WTC11 (cell line): Measurements from ENCODE around the gene LORICRIN. TPM values are rescaled to one million over a fixed set of nuclear protein-coding genes. Genes with fewer than 3 reads are reported as not detected.

Experiments
- ATAC-seq: fragments of 200-7000 bp; cut with Tn5 transposase; 2 replicates; pipeline ENCODE4 v1.10.0; 2021; ENCODE audit warnings: mild to moderate bottlenecking, moderate library complexity
- CTCF ChIA-PET: fragments of 300-600 bp; sonication (Branson Sonifier 250); formaldehyde crosslinking; loops from one replicate; lab custom pipeline; 2021; ENCODE audit warnings: antibody characterized with exemption; lab: Charles Lee
- POLR2A ChIA-PET: fragments of 350-600 bp; sonication (Branson Sonifier 250); formaldehyde crosslinking; loops from one replicate; lab custom pipeline; 2021; ENCODE audit warnings: antibody characterized with exemption; lab: Charles Lee
- DNase-seq: peaks from one replicate; pipeline ENCODE4 v3.0.0; 2021; ENCODE audit warnings: low spot score
- H3K27ac Mint-ChIP-seq: 2 replicates; pipeline ENCODE4 v1.8.0; 2021; ENCODE audit warnings: mixed read lengths
- H3K27me3 Mint-ChIP-seq: 2 replicates; pipeline ENCODE4 v1.8.0; 2021; ENCODE audit warnings: low read depth, mild to moderate bottlenecking, moderate library complexity, mixed read lengths
- H3K36me3 Mint-ChIP-seq: 2 replicates; pipeline ENCODE4 v1.8.0; 2021; ENCODE audit warnings: mixed read lengths
- H3K4me1 Mint-ChIP-seq: 2 replicates; pipeline ENCODE4 v1.8.0; 2022; ENCODE audit warnings: mixed read lengths
- H3K4me3 Mint-ChIP-seq: 2 replicates; pipeline ENCODE4 v1.8.0; 2021; ENCODE audit warnings: mild to moderate bottlenecking, moderate library complexity, mixed read lengths
- H3K9me3 Mint-ChIP-seq: 2 replicates; pipeline ENCODE4 v1.8.0; 2021; ENCODE audit warnings: mixed read lengths
- ATF1 ChIP-seq: sonication (generic); formaldehyde crosslinking; IDR thresholded peaks from 2 replicates; pipeline ENCODE4 v1.8.1; 2023; ENCODE audit warnings: mild to moderate bottlenecking, moderate library complexity, missing genetic modification reagents
- ELF4 ChIP-seq: sonication (generic); formaldehyde crosslinking; IDR thresholded peaks from 2 replicates; pipeline ENCODE4 v1.8.1; 2022; ENCODE audit warnings: low read depth, mild to moderate bottlenecking, moderate library complexity, missing genetic modification reagents
- EMX1 ChIP-seq: fragments of 250-450 bp; sonication (Bioruptor Pico); IDR thresholded peaks from 2 replicates; pipeline ENCODE4 v1.8.0; 2021; ENCODE audit warnings: mild to moderate bottlenecking
- HMGA2 ChIP-seq: fragments of 250-450 bp; sonication (Bioruptor Pico); IDR thresholded peaks from 2 replicates; pipeline ENCODE4 v1.4.0; 2021; ENCODE audit warnings: mild to moderate bottlenecking, moderate library complexity
- MXD4 ChIP-seq: fragments of 250-450 bp; sonication (Bioruptor Pico); IDR thresholded peaks from 2 replicates; pipeline ENCODE4 v1.8.0; 2021; ENCODE audit warnings: mild to moderate bottlenecking, moderate library complexity, borderline replicate concordance
- MYBL2 ChIP-seq: sonication (generic); formaldehyde crosslinking; IDR thresholded peaks from 2 replicates; pipeline ENCODE4 v1.8.1; 2023; ENCODE audit warnings: mild to moderate bottlenecking, moderate library complexity, missing genetic modification reagents
- NR2C2 ChIP-seq: sonication (generic); formaldehyde crosslinking; IDR thresholded peaks from 2 replicates; pipeline ENCODE4 v1.8.0; 2022; ENCODE audit warnings: mild to moderate bottlenecking, missing genetic modification reagents
- PRRX2 ChIP-seq: fragments of 250-450 bp; sonication (Bioruptor Pico); IDR thresholded peaks from 2 replicates; pipeline ENCODE4 v1.8.0; 2021; ENCODE audit warnings: mild to moderate bottlenecking
- RELA ChIP-seq: sonication (generic); formaldehyde crosslinking; IDR thresholded peaks from 2 replicates; pipeline ENCODE4 v1.8.1; 2022; ENCODE audit warnings: missing genetic modification reagents, mild to moderate bottlenecking, borderline replicate concordance
- SMAD4 ChIP-seq: sonication (generic); formaldehyde crosslinking; IDR thresholded peaks from 2 replicates; pipeline ENCODE4 v1.8.0; 2022; ENCODE audit warnings: mild to moderate bottlenecking, missing genetic modification reagents
- TEAD4 ChIP-seq: sonication (generic); formaldehyde crosslinking; IDR thresholded peaks from 2 replicates; pipeline ENCODE4 v1.8.0; 2022; ENCODE audit warnings: mild to moderate bottlenecking, missing genetic modification reagents
- ZNF121 ChIP-seq: sonication (generic); formaldehyde crosslinking; IDR thresholded peaks from 2 replicates; pipeline ENCODE4 v1.8.0; 2023; ENCODE audit warnings: missing genetic modification reagents
- ZNF416 ChIP-seq: fragments of 250-450 bp; sonication (Bioruptor Pico); IDR thresholded peaks from 2 replicates; pipeline ENCODE4 v1.9.0; 2021; ENCODE audit warnings: mild to moderate bottlenecking, inconsistent platforms
- ZNF423 ChIP-seq: fragments of 250-450 bp; sonication (Bioruptor Pico); IDR thresholded peaks from 2 replicates; pipeline ENCODE4 v2.1.2; 2022; ENCODE audit warnings: mild to moderate bottlenecking, moderate library complexity
- total RNA-seq: library from RNA; stranded (reverse); gene quantifications from 3 replicates; pipeline ENCODE4 v1.2.3, GENCODE V29; 2021
- TF ChIP-seq, protein P1 (sequence below): sonication (generic); formaldehyde crosslinking; IDR thresholded peaks from 2 replicates; pipeline ENCODE4 v1.8.0; 2022; ENCODE audit warnings: mild to moderate bottlenecking, missing genetic modification reagents
- TF ChIP-seq, protein P2 (sequence below): fragments of 200-600 bp; IDR thresholded peaks from 2 replicates; pipeline ENCODE4 v1.8.0; 2022; ENCODE audit warnings: antibody characterized with exemption
- TF ChIP-seq, protein P3 (sequence below): sonication (generic); formaldehyde crosslinking; conservative IDR thresholded peaks from 2 replicates; pipeline ENCODE4 v1.8.1; 2023; ENCODE audit warnings: mild to moderate bottlenecking, low read depth, missing genetic modification reagents, moderate library complexity
- TF ChIP-seq, protein P4 (sequence below): fragments of 250-450 bp; sonication (Bioruptor Pico); IDR thresholded peaks from 2 replicates; pipeline ENCODE4 v2.1.2; 2022; ENCODE audit warnings: mild to moderate bottlenecking, moderate library complexity
- TF ChIP-seq, protein P5 (sequence below): fragments of 250-450 bp; sonication (Bioruptor Pico); IDR thresholded peaks from 2 replicates; pipeline ENCODE4 v1.9.0; 2021; ENCODE audit warnings: mild to moderate bottlenecking, borderline replicate concordance
- TF ChIP-seq, protein P6 (sequence below): fragments of 250-450 bp; sonication (Bioruptor Pico); IDR thresholded peaks from 2 replicates; pipeline ENCODE4 v1.9.0; 2021; ENCODE audit warnings: mild to moderate bottlenecking

The LORICRIN gene
- total RNA-seq, 1 experiment from 2014 or later, result not detected

DNA sequence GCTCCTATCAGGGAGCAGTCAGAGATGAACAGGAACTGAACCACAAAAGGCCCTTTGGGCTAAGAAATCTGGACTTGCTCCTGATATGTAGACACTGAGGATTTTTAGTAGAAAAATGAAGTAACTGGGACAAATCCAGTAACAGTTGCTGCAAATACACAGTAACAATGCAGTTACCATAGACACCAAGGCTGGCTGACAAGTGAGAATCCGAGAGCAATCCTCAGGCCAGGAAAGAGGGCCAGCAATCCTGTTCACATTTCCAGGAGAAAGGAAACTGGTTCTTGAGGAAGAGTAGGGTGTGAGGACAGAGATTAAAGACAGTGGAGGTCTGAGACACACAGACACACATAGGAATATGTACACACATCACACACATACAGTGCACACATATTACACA lies 9.3 kb upstream of the LORICRIN start (continued):
- TF ChIP-seq, protein P1, sequence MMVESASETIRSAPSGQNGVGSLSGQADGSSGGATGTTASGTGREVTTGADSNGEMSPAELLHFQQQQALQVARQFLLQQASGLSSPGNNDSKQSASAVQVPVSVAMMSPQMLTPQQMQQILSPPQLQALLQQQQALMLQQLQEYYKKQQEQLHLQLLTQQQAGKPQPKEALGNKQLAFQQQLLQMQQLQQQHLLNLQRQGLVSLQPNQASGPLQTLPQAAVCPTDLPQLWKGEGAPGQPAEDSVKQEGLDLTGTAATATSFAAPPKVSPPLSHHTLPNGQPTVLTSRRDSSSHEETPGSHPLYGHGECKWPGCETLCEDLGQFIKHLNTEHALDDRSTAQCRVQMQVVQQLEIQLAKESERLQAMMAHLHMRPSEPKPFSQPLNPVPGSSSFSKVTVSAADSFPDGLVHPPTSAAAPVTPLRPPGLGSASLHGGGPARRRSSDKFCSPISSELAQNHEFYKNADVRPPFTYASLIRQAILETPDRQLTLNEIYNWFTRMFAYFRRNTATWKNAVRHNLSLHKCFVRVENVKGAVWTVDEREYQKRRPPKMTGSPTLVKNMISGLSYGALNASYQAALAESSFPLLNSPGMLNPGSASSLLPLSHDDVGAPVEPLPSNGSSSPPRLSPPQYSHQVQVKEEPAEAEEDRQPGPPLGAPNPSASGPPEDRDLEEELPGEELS, result no peak
- TF ChIP-seq MYBL2 (CRISPR knock-in tag) (no peak), ZNF121 (CRISPR knock-in tag) (no peak), ZNF423 (CRISPR knock-in tag) (no peak), ATF1 (no peak), ZNF416 (CRISPR knock-in tag) (no peak), MXD4 (CRISPR knock-in tag) (no peak), RELA (no peak), ELF4 (no peak), TEAD4 (CRISPR knock-in tag) (no peak)
- TF ChIP-seq, protein P2, sequence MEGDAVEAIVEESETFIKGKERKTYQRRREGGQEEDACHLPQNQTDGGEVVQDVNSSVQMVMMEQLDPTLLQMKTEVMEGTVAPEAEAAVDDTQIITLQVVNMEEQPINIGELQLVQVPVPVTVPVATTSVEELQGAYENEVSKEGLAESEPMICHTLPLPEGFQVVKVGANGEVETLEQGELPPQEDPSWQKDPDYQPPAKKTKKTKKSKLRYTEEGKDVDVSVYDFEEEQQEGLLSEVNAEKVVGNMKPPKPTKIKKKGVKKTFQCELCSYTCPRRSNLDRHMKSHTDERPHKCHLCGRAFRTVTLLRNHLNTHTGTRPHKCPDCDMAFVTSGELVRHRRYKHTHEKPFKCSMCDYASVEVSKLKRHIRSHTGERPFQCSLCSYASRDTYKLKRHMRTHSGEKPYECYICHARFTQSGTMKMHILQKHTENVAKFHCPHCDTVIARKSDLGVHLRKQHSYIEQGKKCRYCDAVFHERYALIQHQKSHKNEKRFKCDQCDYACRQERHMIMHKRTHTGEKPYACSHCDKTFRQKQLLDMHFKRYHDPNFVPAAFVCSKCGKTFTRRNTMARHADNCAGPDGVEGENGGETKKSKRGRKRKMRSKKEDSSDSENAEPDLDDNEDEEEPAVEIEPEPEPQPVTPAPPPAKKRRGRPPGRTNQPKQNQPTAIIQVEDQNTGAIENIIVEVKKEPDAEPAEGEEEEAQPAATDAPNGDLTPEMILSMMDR, result no peak

DNA sequence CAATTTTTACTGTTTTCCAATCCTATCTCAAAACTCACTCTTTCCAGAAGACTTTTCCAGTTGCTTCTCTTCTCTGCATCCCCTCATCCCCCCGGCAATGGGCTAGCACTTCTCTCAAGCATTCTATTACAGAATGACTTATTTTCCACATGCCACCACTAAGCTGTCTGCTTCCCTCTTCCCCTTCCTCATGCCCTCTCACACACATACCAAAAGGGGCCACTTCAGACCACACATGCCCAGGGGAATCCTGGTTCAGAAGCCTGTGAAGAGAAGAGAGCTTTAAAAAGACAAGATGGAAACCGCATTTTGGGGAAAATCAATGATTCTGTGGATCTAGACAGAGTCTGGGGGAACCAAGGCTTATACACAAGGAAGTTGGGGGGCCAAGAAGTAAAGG lies 8.4 kb upstream of the LORICRIN start:
- Mint-ChIP-seq H3K4me3 (no peak overlapping the region), H3K36me3 (no peaks in the 10 kb centered on the region), H3K9me3 (no peaks in the 10 kb centered on the region), H3K4me1 (no peaks in the 10 kb centered on the region)
- DNase-seq, result no peak
- no peak for ATAC-seq
- ChIA-PET CTCF (interaction anchor here (0.6 to 1.5 kb wide), 6 partner anchors 18 to 1214 kb away, joined by 3 read pairs; partner anchors contain the start of gene S100A11), POLR2A (no interaction called here)
- TF ChIP-seq PRRX2, result no peak
- no peak for TF ChIP-seq NR2C2 (CRISPR knock-in tag)
- no peak for TF ChIP-seq EMX1
- TF ChIP-seq, all 79 proteins: peak for 0
- peaks cover 24% of the 10 kb centered on the region for H3K27me3 Mint-ChIP-seq
- H3K27ac Mint-ChIP-seq, result no peak overlapping the region

DNA sequence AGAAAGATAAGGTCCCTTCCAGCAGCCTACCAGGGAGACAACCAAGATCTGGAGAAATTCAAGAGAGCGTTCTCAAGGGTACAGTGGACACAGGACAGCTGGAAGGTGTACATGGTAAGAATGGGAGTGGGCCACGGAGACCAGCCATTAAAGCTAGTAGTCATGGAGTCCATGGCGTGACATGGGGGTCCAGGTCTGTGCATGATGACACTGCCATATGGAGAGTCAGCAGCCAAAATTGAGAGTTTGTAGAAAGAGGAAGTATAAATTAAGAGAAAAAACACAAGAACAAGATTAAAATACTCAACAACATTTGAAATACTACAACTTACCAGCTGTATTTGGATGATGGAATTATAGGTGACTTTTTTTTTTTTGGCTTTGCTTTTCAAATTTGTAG lies 7.9 kb upstream of the LORICRIN start:
- ChIA-PET CTCF (interaction anchor here (0.6 to 1.5 kb wide), 6 partner anchors 18 to 1215 kb away, joined by 3 read pairs; partner anchors contain the start of gene S100A11), POLR2A (no interaction called here)
- no peak for DNase-seq
- TF ChIP-seq, protein P3, sequence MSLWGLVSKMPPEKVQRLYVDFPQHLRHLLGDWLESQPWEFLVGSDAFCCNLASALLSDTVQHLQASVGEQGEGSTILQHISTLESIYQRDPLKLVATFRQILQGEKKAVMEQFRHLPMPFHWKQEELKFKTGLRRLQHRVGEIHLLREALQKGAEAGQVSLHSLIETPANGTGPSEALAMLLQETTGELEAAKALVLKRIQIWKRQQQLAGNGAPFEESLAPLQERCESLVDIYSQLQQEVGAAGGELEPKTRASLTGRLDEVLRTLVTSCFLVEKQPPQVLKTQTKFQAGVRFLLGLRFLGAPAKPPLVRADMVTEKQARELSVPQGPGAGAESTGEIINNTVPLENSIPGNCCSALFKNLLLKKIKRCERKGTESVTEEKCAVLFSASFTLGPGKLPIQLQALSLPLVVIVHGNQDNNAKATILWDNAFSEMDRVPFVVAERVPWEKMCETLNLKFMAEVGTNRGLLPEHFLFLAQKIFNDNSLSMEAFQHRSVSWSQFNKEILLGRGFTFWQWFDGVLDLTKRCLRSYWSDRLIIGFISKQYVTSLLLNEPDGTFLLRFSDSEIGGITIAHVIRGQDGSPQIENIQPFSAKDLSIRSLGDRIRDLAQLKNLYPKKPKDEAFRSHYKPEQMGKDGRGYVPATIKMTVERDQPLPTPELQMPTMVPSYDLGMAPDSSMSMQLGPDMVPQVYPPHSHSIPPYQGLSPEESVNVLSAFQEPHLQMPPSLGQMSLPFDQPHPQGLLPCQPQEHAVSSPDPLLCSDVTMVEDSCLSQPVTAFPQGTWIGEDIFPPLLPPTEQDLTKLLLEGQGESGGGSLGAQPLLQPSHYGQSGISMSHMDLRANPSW (CRISPR knock-in tag), result no peak
- TF ChIP-seq, protein P4, sequence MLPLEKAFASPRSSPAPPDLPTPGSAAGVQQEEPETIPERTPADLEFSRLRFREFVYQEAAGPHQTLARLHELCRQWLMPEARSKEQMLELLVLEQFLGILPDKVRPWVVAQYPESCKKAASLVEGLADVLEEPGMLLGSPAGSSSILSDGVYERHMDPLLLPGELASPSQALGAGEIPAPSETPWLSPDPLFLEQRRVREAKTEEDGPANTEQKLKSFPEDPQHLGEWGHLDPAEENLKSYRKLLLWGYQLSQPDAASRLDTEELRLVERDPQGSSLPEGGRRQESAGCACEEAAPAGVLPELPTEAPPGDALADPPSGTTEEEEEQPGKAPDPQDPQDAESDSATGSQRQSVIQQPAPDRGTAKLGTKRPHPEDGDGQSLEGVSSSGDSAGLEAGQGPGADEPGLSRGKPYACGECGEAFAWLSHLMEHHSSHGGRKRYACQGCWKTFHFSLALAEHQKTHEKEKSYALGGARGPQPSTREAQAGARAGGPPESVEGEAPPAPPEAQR, result no peak
- TF ChIP-seq, protein P5, sequence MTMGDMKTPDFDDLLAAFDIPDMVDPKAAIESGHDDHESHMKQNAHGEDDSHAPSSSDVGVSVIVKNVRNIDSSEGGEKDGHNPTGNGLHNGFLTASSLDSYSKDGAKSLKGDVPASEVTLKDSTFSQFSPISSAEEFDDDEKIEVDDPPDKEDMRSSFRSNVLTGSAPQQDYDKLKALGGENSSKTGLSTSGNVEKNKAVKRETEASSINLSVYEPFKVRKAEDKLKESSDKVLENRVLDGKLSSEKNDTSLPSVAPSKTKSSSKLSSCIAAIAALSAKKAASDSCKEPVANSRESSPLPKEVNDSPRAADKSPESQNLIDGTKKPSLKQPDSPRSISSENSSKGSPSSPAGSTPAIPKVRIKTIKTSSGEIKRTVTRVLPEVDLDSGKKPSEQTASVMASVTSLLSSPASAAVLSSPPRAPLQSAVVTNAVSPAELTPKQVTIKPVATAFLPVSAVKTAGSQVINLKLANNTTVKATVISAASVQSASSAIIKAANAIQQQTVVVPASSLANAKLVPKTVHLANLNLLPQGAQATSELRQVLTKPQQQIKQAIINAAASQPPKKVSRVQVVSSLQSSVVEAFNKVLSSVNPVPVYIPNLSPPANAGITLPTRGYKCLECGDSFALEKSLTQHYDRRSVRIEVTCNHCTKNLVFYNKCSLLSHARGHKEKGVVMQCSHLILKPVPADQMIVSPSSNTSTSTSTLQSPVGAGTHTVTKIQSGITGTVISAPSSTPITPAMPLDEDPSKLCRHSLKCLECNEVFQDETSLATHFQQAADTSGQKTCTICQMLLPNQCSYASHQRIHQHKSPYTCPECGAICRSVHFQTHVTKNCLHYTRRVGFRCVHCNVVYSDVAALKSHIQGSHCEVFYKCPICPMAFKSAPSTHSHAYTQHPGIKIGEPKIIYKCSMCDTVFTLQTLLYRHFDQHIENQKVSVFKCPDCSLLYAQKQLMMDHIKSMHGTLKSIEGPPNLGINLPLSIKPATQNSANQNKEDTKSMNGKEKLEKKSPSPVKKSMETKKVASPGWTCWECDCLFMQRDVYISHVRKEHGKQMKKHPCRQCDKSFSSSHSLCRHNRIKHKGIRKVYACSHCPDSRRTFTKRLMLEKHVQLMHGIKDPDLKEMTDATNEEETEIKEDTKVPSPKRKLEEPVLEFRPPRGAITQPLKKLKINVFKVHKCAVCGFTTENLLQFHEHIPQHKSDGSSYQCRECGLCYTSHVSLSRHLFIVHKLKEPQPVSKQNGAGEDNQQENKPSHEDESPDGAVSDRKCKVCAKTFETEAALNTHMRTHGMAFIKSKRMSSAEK, result no peak
- TF ChIP-seq SMAD4 (CRISPR knock-in tag), result no peak
- TF ChIP-seq, protein P6, sequence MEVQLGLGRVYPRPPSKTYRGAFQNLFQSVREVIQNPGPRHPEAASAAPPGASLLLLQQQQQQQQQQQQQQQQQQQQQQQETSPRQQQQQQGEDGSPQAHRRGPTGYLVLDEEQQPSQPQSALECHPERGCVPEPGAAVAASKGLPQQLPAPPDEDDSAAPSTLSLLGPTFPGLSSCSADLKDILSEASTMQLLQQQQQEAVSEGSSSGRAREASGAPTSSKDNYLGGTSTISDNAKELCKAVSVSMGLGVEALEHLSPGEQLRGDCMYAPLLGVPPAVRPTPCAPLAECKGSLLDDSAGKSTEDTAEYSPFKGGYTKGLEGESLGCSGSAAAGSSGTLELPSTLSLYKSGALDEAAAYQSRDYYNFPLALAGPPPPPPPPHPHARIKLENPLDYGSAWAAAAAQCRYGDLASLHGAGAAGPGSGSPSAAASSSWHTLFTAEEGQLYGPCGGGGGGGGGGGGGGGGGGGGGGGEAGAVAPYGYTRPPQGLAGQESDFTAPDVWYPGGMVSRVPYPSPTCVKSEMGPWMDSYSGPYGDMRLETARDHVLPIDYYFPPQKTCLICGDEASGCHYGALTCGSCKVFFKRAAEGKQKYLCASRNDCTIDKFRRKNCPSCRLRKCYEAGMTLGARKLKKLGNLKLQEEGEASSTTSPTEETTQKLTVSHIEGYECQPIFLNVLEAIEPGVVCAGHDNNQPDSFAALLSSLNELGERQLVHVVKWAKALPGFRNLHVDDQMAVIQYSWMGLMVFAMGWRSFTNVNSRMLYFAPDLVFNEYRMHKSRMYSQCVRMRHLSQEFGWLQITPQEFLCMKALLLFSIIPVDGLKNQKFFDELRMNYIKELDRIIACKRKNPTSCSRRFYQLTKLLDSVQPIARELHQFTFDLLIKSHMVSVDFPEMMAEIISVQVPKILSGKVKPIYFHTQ (CRISPR knock-in tag), result no peak
- TF ChIP-seq HMGA2 (CRISPR knock-in tag), result no peak

More for the DNA sequence above, 7.9 kb upstream of the LORICRIN start:
- peaks cover 24% of the 10 kb centered on the region for H3K27me3 Mint-ChIP-seq
- H3K4me3 Mint-ChIP-seq, result no peak overlapping the region
- H3K27ac Mint-ChIP-seq, result no peak overlapping the region
- H3K9me3 Mint-ChIP-seq, result no peaks in the 10 kb centered on the region
- ATAC-seq, result no peak
- no peaks in the 10 kb centered on the region for H3K36me3 Mint-ChIP-seq
- no peaks in the 10 kb centered on the region for H3K4me1 Mint-ChIP-seq
